Hepatocyte (in vitro differentiated cells): ENCODE data around the gene ALDH2. TPM values are rescaled to one million over a fixed set of nuclear protein-coding genes. Genes with fewer than 3 reads are reported as not detected.

Experiments used
- DNase-seq: peaks from one replicate; pipeline ENCODE4 v3.0.0-alpha.2; 2016; ENCODE audit warnings: low spot score
- H2AFZ ChIP-seq: fragments of 200-600 bp; sonication (generic); 2 replicates; pipeline ENCODE4 v1.6.0; 2016; ENCODE audit warnings: antibody characterized with exemption, mild to moderate bottlenecking
- H3K27ac ChIP-seq: fragments of 200-600 bp; sonication (generic); 2 replicates; pipeline ENCODE4 v1.5.1; 2016; ENCODE audit warnings: mild to moderate bottlenecking
- H3K27me3 ChIP-seq: fragments of 200-600 bp; sonication (generic); 2 replicates; pipeline ENCODE4 v1.6.1; 2016
- H3K36me3 ChIP-seq: fragments of 200-600 bp; sonication (generic); replicated peaks from 2 replicates; pipeline ENCODE4 v1.5.1; 2016; ENCODE audit warnings: low read depth; ENCODE audit not compliant: insufficient read depth
- H3K4me1 ChIP-seq: fragments of 200-600 bp; sonication (generic); 2 replicates; pipeline ENCODE4 v1.5.1; 2016; ENCODE audit warnings: mild to moderate bottlenecking, moderate library complexity; ENCODE audit not compliant: insufficient read depth
- H3K4me2 ChIP-seq: fragments of 200-600 bp; sonication (generic); 2 replicates; pipeline ENCODE4 v1.6.0; 2016
- H3K4me3 ChIP-seq: fragments of 200-600 bp; sonication (generic); 2 replicates; pipeline ENCODE4 v1.5.1; 2016; ENCODE audit warnings: mild to moderate bottlenecking
- H3K79me2 ChIP-seq: fragments of 200-600 bp; sonication (generic); 2 replicates; pipeline ENCODE4 v1.6.0; 2017; ENCODE audit warnings: mild to moderate bottlenecking
- H3K9me2 ChIP-seq: fragments of 200-600 bp; sonication (generic); replicated peaks from 2 replicates; pipeline ENCODE4 v1.6.0; 2017; ENCODE audit warnings: mild to moderate bottlenecking; ENCODE audit not compliant: insufficient read depth
- H3K9me3 ChIP-seq: fragments of 200-600 bp; sonication (generic); 2 replicates; pipeline ENCODE4 v1.5.1; 2016; ENCODE audit warnings: low read depth, mild to moderate bottlenecking
- H4K20me1 ChIP-seq: fragments of 200-600 bp; sonication (generic); 2 replicates; pipeline ENCODE4 v1.6.0; 2016; ENCODE audit warnings: mild to moderate bottlenecking; ENCODE audit not compliant: insufficient read depth, poor library complexity, severe bottlenecking
- EZH2 ChIP-seq: fragments of 200-600 bp; sonication (generic); IDR thresholded peaks from 2 replicates; pipeline ENCODE4 v1.6.1; 2016; ENCODE audit warnings: antibody characterized with exemption, mild to moderate bottlenecking, borderline replicate concordance
- EZH2phosphoT487 ChIP-seq: fragments of 200-600 bp; sonication (generic); IDR thresholded peaks from one replicate; pipeline ENCODE4 v1.6.1; 2018; ENCODE audit warnings: antibody characterized with exemption, mild to moderate bottlenecking, low read depth, moderate library complexity; ENCODE audit not compliant: unreplicated experiment, severe bottlenecking
- WGBS: methylation state at CpG from one replicate; pipeline ENCODE4 v1.1.6; 2016; ENCODE audit warnings: low lambda C conversion rate; ENCODE audit errors: missing lambda C conversion rate; 5-methylcytosine and 5-hydroxymethylcytosine counted together
- polyA plus RNA-seq: library from polyadenylated mRNA; unstranded; fragments of >200 nt; fragmentation: Nextera tagmentation; extraction: Ambion mirVana; gene quantifications from 2 replicates; pipeline ENCODE4 v1.2.1, GENCODE V29; 2016
- total RNA-seq: library from RNA; depleted of rRNA; stranded (reverse); fragments of >200 nt; gene quantifications from 2 replicates; pipeline ENCODE4 v1.2.3, GENCODE V29; 2014
- TF ChIP-seq, protein P1 (sequence below): fragments of 200-600 bp; sonication (generic); IDR thresholded peaks from 2 replicates; pipeline ENCODE4 v1.5.1; 2016; ENCODE audit warnings: antibody characterized with exemption, mild to moderate bottlenecking; ENCODE audit not compliant: poor library complexity

ALDH2 gene
- total and polyA plus RNA-seq, 2 experiments from 2014 or later, result 126 to 203 TPM

DNA sequence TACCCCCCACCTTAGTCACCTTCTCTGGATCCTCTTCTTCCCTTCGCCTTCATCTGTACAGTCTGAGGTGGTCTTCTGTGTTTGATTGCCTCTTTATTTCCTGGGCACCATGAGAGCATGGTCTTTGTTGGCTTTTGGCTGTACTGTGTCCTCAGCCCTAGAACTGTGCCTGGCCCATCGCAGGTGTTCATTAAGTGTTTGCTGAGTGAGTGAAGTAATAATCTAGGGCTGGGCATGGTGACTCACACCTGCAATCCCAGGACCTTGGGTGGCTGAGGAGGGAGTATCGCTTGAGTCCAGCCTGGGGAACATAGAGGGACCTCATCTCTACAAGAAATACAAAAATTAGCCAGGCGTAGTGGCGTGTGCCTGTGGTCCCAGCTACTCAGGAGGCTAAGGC is 13.9 kb downstream of the ALDH2 start:
- H3K4me1 ChIP-seq, result peaks cover 33% of the 10 kb centered on the region
- no peak overlapping the region for H2AFZ ChIP-seq
- TF ChIP-seq EZH2phosphoT487 (no peak), EZH2 (no peak)
- TF ChIP-seq, protein P1, sequence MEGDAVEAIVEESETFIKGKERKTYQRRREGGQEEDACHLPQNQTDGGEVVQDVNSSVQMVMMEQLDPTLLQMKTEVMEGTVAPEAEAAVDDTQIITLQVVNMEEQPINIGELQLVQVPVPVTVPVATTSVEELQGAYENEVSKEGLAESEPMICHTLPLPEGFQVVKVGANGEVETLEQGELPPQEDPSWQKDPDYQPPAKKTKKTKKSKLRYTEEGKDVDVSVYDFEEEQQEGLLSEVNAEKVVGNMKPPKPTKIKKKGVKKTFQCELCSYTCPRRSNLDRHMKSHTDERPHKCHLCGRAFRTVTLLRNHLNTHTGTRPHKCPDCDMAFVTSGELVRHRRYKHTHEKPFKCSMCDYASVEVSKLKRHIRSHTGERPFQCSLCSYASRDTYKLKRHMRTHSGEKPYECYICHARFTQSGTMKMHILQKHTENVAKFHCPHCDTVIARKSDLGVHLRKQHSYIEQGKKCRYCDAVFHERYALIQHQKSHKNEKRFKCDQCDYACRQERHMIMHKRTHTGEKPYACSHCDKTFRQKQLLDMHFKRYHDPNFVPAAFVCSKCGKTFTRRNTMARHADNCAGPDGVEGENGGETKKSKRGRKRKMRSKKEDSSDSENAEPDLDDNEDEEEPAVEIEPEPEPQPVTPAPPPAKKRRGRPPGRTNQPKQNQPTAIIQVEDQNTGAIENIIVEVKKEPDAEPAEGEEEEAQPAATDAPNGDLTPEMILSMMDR, result no peak
- peaks cover 57% of the 10 kb centered on the region for H3K79me2 ChIP-seq
- H3K9me2 ChIP-seq, result no peaks in the 10 kb centered on the region
- H3K4me3 ChIP-seq, result no peak overlapping the region
- no peaks in the 10 kb centered on the region for H3K36me3 ChIP-seq
- H4K20me1 ChIP-seq, result no peaks in the 10 kb centered on the region
- H3K27me3 ChIP-seq, result no peaks in the 10 kb centered on the region
- peak; percentile 62 for DNase-seq
- no peaks in the 10 kb centered on the region for H3K9me3 ChIP-seq
- no peak overlapping the region for H3K4me2 ChIP-seq
- H3K27ac ChIP-seq, result peak overlapping the region; percentile 94
- WGBS, result 91% methylated on average over 5 of the region's 5 CpGs

DNA sequence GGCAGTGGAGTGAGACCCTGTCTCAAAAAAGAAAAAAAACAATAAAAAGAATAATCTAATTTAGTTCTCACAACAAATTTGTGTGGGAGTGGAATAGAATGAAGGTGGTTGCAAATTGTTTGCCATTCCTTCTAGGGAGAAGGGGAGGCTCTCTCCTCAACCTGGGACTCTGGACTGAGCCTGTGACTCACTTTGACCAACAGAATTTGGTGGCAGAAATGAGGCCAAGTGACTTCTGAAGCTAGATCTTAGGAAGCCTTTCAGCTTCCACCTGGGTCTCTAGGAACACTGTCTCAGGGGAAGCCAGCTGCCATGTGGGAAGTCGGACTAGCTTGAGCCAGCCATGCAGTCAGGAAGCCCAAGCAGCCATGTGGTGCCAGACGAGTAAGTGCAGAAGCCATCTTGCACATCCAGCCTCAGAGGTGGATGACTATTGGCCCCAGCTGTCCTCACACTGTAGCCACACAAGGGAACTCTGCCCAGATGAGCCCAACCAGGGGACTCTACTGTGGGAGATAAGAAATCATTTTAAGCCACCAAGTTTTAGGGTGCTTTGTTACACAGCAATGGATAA is 14.4 kb downstream of the ALDH2 start:
- peaks cover 29% of the 10 kb centered on the region for H3K4me1 ChIP-seq
- TF ChIP-seq EZH2, result no peak
- TF ChIP-seq EZH2phosphoT487, result no peak
- TF ChIP-seq, protein P1, result no peak
- WGBS, result 97% methylated on average over 2 of the region's 2 CpGs
- H3K27me3 ChIP-seq, result no peaks in the 10 kb centered on the region
- H3K27ac ChIP-seq, result peak overlapping the region; percentile 94
- no peaks in the 10 kb centered on the region for H4K20me1 ChIP-seq
- H3K36me3 ChIP-seq, result no peaks in the 10 kb centered on the region
- no peaks in the 10 kb centered on the region for H3K9me2 ChIP-seq
- no peak for DNase-seq
- no peak overlapping the region for H3K4me3 ChIP-seq
- H3K9me3 ChIP-seq, result no peaks in the 10 kb centered on the region
- H2AFZ ChIP-seq, result no peak overlapping the region
- no peak overlapping the region for H3K4me2 ChIP-seq
- H3K79me2 ChIP-seq, result peaks cover 57% of the 10 kb centered on the region

DNA sequence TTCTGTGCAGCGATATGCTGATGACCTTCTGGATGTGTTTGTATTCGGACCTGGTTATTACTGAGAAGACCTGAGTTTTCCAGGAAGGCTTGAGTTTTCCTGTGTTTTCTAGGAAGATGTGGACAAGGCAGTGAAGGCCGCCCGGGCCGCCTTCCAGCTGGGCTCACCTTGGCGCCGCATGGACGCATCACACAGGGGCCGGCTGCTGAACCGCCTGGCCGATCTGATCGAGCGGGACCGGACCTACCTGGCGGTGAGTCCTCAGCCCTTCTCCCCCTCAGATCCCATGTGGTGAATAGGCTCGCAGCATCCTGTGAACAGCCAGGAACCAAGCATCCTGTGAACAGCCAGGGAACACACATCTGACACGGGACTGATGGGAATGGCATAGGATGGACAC is 16.3 kb downstream of the ALDH2 start:
- Histone ChIP-seq H3K27ac (no peak overlapping the region), H3K79me2 (peaks cover 49% of the 10 kb centered on the region), H4K20me1 (no peaks in the 10 kb centered on the region), H3K9me3 (no peaks in the 10 kb centered on the region), H3K4me3 (no peak overlapping the region), H2AFZ (no peak overlapping the region), H3K27me3 (no peaks in the 10 kb centered on the region), H3K36me3 (no peaks in the 10 kb centered on the region), H3K4me2 (no peak overlapping the region), H3K4me1 (peaks cover 13% of the 10 kb centered on the region), H3K9me2 (no peaks in the 10 kb centered on the region)
- TF ChIP-seq, protein P1, result no peak
- TF ChIP-seq EZH2 (no peak), EZH2phosphoT487 (no peak)
- no peak for DNase-seq
- 96% methylated on average over 17 of the region's 17 CpGs for WGBS

DNA sequence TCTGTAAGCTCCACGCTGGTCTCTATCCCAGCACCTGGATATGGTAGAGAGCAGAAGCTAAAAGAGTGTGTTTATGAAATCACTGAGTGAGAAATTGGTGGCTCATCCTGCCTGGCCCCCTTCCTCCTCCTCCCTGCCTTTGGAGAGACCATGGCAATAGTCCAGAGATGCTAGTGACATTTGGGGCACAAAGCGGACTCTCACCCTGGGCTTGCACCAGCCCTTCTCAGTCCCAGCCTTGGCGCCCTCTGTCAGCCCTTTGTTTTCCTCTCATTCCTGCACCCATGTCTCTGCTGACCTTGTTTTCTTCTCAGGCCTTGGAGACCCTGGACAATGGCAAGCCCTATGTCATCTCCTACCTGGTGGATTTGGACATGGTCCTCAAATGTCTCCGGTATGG is 18.2 kb downstream of the ALDH2 start:
- H3K9me2 ChIP-seq, result no peaks in the 10 kb centered on the region
- no peak overlapping the region for H3K4me2 ChIP-seq
- no peaks in the 10 kb centered on the region for H4K20me1 ChIP-seq
- peaks cover 9% of the 10 kb centered on the region for H3K4me1 ChIP-seq
- no peak overlapping the region for H3K4me3 ChIP-seq
- no peak overlapping the region for H2AFZ ChIP-seq
- H3K27me3 ChIP-seq, result no peaks in the 10 kb centered on the region
- WGBS, result 95% methylated on average over 4 of the region's 4 CpGs
- TF ChIP-seq EZH2, result no peak
- TF ChIP-seq, protein P1, result no peak
- TF ChIP-seq EZH2phosphoT487, result no peak
- H3K36me3 ChIP-seq, result no peaks in the 10 kb centered on the region
- no peaks in the 10 kb centered on the region for H3K9me3 ChIP-seq
- H3K79me2 ChIP-seq, result peaks cover 33% of the 10 kb centered on the region
- DNase-seq, result no peak
- no peak overlapping the region for H3K27ac ChIP-seq
